ENCODE measurements around the gene HILPDA. TPM values are rescaled to one million over a fixed set of nuclear protein-coding genes. Genes with fewer than 3 reads are reported as not detected.
"Not testable (repeated sequence)": the region's sequence is repeated elsewhere in the genome, so short reads cannot be mapped to it uniquely, and the experiment has no call there.

HILPDA gene
- total RNA-seq, 1 donor from 2014 or later: 41.1 TPM

GRCh38 chr7:128453836-128454804 lies 1.6 kb upstream of the HILPDA start:
- FAIRE-seq: no peak
- no peak overlapping the region for H3K4me3 ChIP-seq (ENCODE audit: low read depth, low read length)
- no peak for DNase-seq (ENCODE audit: low read depth)

DNA sequence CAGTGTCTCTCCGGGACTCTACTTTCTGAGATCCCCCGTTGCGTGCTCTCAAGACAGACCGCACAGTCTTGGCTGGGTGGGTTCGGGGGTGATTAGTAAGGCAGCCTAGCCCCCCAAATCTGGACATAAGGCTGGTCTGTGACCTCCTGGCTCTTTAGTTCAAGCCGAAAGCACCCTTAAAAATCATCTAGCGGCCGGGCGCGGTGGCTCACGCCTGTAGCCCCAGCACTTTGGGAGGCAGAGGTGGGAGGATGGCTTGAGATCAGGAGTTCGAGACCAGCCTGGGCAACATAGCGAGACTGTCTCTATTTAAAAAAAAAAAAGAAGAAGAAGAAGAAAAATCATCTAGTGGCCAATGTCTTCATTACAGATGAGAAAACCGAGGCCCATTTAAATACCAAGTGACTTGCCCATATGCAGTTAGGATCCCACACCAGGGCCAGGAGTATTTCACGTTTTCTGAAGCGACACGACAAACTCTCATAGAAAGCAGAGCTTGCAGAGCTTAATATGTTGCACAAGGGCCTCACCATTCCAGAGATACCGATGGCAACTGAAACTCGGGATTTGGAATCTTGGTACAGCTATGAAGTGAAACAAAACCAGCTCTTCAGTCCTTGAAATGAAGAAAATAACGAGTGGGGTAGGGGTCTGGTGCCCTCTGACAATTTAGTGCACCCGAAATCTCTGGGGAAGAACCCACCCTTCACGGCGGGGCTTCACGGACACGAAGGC lies 703 bp upstream of the HILPDA start:
- no peak for DNase-seq (ENCODE audit: low read depth)
- Histone ChIP-seq H3K36me3 (ENCODE audit: control insufficient read depth, insufficient read depth, low read length) (peaks cover 1% of the 10 kb centered on the region), H3K27me3 (ENCODE audit: control insufficient read depth, insufficient read depth, low read length) (no peaks in the 10 kb centered on the region), H3K4me3 (ENCODE audit: low read depth, low read length) (peak overlapping the region; percentile 80)
- TF ChIP-seq, protein P1, sequence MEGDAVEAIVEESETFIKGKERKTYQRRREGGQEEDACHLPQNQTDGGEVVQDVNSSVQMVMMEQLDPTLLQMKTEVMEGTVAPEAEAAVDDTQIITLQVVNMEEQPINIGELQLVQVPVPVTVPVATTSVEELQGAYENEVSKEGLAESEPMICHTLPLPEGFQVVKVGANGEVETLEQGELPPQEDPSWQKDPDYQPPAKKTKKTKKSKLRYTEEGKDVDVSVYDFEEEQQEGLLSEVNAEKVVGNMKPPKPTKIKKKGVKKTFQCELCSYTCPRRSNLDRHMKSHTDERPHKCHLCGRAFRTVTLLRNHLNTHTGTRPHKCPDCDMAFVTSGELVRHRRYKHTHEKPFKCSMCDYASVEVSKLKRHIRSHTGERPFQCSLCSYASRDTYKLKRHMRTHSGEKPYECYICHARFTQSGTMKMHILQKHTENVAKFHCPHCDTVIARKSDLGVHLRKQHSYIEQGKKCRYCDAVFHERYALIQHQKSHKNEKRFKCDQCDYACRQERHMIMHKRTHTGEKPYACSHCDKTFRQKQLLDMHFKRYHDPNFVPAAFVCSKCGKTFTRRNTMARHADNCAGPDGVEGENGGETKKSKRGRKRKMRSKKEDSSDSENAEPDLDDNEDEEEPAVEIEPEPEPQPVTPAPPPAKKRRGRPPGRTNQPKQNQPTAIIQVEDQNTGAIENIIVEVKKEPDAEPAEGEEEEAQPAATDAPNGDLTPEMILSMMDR (IDR thresholded peaks at IDR 0.05; ENCODE audit: insufficient read depth, low read length, severe bottlenecking): no peak
- no peak for FAIRE-seq

More at GRCh38 chr7:128453836-128454804, 1.6 kb upstream of the HILPDA start:
- Histone ChIP-seq H3K36me3 (ENCODE audit: control insufficient read depth, insufficient read depth, low read length) (peaks cover 1% of the 10 kb centered on the region), H3K27me3 (ENCODE audit: control insufficient read depth, insufficient read depth, low read length) (no peaks in the 10 kb centered on the region)
- TF ChIP-seq, protein P1 (IDR thresholded peaks at IDR 0.05; ENCODE audit: insufficient read depth, low read length, severe bottlenecking): no peak

DNA sequence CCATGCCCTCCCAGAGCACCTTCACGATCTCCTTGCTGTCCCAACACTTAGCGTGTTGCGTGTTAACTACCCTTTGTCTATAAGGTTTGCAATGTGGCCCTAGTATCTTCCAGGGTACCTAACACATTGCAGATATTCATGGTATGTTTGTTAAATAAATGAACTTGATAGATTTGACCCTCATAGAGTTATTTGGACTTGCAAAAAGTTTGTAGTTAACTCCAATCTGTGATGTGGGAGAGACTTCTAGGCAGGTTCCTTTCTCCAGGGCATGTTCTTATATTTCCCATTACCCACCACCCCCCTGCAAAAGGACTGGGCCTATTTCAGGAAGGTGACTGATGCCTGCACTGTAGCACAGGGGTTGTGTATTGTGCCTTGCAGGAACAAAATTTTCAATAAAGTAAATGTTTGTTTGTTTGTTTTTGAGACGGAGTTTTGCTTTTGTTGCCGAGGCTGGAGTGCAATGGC lies 612 bp downstream of the HILPDA start:
- DNase-seq (ENCODE audit: low read depth) (peak; percentile 23), FAIRE-seq (no peak)
- H3K4me3 ChIP-seq (ENCODE audit: low read depth, low read length): peak overlapping the region; percentile 80
- H3K36me3 ChIP-seq (ENCODE audit: control insufficient read depth, insufficient read depth, low read length): peaks cover 1% of the 10 kb centered on the region
- H3K27me3 ChIP-seq (ENCODE audit: control insufficient read depth, insufficient read depth, low read length): no peaks in the 10 kb centered on the region
- TF ChIP-seq, protein P1 (IDR thresholded peaks at IDR 0.05; ENCODE audit: insufficient read depth, low read length, severe bottlenecking): no peak

DNA sequence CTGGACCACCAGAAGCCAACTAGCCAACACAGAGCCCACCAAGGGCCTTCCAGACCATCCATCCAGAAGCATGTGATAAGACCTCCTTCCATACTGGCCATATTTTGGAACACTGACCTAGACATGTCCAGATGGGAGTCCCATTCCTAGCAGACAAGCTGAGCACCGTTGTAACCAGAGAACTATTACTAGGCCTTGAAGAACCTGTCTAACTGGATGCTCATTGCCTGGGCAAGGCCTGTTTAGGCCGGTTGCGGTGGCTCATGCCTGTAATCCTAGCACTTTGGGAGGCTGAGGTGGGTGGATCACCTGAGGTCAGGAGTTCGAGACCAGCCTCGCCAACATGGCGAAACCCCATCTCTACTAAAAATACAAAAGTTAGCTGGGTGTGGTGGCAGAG lies 1.7 kb downstream of the HILPDA start:
- peak; percentile 81 for DNase-seq (ENCODE audit: low read depth)
- not testable (repeated sequence) for FAIRE-seq; H3K27me3 ChIP-seq (ENCODE audit: control insufficient read depth, insufficient read depth, low read length); H3K36me3 ChIP-seq (ENCODE audit: control insufficient read depth, insufficient read depth, low read length)
- peak overlapping the region; percentile 80 for H3K4me3 ChIP-seq (ENCODE audit: low read depth, low read length)

- DNase-seq (ENCODE audit: low read depth) (no peak), FAIRE-seq (no peak)
- TF ChIP-seq, protein P1 (IDR thresholded peaks at IDR 0.05; ENCODE audit: insufficient read depth, low read length, severe bottlenecking): no peak
- H3K27me3 ChIP-seq (ENCODE audit: control insufficient read depth, insufficient read depth, low read length): no peaks in the 10 kb centered on the region
- no peak overlapping the region for H3K4me3 ChIP-seq (ENCODE audit: low read depth, low read length)
- H3K36me3 ChIP-seq (ENCODE audit: control insufficient read depth, insufficient read depth, low read length): peaks cover 1% of the 10 kb centered on the region
Observed at GRCh38 chr7:128458956-128459355, 3.3 kb downstream of the HILPDA start.

GRCh38 chr7:128459394-128459878 lies 3.8 kb downstream of the HILPDA start:
- peak; percentile 68 for DNase-seq (ENCODE audit: low read depth)
- Histone ChIP-seq H3K27me3 (ENCODE audit: control insufficient read depth, insufficient read depth, low read length) (no peaks in the 10 kb centered on the region), H3K4me3 (ENCODE audit: low read depth, low read length) (no peak overlapping the region), H3K36me3 (ENCODE audit: control insufficient read depth, insufficient read depth, low read length) (peaks cover 1% of the 10 kb centered on the region)
- TF ChIP-seq, protein P1 (IDR thresholded peaks at IDR 0.05; ENCODE audit: insufficient read depth, low read length, severe bottlenecking): peak; percentile 70
- no peak for FAIRE-seq
